GM20000 (cell line): Measurements from ENCODE around the gene STEAP3.

ENCODE experiments used
- DNase-seq: peaks from one replicate; pipeline ENCODE4 v3.0.0; 2012; ENCODE audit warnings: low spot score
- TF ChIP-seq, protein P1 (sequence below): IDR thresholded peaks from 2 replicates; pipeline ENCODE4 v1.5.1; 2012; ENCODE audit warnings: mild to moderate bottlenecking, control low read depth; ENCODE audit errors: extremely low read depth, missing control alignments

STEAP3 gene, protein sequence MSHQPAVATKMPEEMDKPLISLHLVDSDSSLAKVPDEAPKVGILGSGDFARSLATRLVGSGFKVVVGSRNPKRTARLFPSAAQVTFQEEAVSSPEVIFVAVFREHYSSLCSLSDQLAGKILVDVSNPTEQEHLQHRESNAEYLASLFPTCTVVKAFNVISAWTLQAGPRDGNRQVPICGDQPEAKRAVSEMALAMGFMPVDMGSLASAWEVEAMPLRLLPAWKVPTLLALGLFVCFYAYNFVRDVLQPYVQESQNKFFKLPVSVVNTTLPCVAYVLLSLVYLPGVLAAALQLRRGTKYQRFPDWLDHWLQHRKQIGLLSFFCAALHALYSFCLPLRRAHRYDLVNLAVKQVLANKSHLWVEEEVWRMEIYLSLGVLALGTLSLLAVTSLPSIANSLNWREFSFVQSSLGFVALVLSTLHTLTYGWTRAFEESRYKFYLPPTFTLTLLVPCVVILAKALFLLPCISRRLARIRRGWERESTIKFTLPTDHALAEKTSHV

DNA sequence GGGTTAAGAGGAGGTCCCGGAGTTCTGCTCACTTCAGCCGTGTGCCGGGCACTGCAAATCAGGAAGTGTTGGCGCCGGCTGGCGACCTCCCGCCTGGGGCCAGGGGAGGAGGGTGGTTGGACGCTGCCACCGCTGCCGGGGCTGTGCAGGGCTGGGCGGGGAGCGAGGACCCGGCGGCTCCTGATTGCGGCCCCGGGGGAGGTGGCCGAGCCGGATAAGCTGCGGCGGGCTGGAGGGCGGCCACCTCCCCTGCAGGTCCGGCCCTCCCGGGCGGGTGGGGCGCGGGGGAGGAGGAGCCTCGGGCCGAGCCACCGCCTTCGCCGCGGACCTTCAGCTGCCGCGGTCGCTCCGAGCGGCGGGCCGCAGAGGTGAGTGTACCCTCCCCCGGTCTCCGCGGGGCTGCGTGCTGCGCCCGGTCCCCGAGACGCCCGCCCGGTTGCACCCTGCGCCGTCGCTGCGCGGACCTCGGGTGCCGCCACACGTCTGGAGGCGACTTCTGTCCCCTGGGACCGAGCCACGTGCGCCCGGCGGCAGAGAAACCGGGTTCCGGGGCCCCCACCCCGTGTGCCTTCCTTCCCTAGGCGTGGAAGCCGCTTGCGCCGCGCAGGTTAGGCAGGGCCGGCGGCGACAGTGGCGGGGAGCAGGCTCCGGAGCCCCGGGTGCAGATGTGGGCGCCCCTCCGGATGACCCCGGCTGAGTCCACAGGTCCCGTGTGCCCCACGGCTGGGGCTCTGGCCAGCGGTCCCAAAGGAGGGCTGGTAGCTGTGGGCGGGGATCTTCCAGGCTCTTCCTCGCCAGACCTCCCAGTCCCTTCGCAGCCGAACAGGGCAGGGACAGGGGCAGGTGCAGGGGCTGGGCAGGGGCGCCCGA is at the start of gene STEAP3:
TSS of gene STEAP3 (plus strand) at position 314 of the 870 bp plus-strand sequence. CDS start 7,179 bp downstream, outside the sequence.
- DNase-seq = peak; percentile 94
- TF ChIP-seq, protein P1, sequence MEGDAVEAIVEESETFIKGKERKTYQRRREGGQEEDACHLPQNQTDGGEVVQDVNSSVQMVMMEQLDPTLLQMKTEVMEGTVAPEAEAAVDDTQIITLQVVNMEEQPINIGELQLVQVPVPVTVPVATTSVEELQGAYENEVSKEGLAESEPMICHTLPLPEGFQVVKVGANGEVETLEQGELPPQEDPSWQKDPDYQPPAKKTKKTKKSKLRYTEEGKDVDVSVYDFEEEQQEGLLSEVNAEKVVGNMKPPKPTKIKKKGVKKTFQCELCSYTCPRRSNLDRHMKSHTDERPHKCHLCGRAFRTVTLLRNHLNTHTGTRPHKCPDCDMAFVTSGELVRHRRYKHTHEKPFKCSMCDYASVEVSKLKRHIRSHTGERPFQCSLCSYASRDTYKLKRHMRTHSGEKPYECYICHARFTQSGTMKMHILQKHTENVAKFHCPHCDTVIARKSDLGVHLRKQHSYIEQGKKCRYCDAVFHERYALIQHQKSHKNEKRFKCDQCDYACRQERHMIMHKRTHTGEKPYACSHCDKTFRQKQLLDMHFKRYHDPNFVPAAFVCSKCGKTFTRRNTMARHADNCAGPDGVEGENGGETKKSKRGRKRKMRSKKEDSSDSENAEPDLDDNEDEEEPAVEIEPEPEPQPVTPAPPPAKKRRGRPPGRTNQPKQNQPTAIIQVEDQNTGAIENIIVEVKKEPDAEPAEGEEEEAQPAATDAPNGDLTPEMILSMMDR = no peak

DNA sequence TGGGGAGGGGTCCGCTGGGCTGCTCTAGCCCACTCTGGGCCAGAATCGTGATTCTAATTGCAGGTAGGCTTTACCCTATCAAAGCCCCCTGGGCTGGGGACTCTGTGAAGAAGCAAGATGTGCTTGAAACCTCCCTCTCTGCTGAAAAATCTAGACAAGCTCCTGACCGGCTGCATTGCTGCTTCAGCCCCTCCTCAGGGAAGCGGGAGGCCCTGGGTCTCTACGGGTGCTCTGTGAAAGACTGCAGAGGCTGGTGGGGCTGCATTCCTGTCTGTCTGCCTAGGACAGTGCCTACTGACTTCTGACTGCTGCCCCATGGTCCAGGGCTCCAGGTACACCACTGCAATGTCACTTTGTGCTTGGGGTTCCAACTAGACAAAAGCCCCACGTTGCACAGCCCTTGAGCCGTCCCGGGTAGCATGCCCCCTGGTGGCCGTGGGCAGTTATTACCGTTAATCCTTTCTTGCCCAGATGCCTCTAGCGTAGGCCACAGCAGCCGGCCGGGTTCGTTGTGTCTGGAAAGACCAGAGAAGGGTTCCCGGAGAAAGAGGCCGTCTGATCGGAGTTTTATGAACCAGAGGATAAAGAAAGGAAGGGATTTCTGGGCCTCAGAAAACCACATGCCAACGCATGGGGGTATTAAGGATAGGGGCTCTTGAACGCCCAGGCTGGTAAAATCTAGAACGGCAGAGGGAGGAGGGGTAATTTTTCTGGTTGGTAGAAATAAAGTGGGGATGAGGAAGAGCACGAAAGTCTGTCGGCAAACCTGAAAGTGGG is 49.2 kb upstream of the STEAP3 start:
- TF ChIP-seq, protein P1 = peak; percentile 86

DNA sequence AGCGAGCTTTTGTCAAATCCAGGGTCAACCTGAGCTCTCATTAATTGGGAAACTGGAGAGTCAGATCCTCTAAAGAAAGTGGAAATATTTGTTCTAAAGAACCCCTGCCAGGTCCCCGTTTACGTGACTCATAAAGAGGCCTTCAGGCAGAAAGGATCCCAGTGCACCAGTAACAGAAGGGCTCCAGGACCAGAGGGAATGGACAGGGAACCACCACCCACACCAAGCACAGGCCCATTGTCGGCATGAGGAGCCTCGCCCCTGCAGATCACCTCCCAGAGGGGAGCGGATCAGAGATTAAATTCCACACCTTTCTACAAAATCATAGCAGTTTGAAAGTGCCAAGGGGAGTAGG is 48.7 kb upstream of the STEAP3 start:
- TF ChIP-seq, protein P1 = no peak
- no peak for DNase-seq

More for the DNA sequence above, 49.2 kb upstream of the STEAP3 start:
- DNase-seq = peak; percentile 69

DNA sequence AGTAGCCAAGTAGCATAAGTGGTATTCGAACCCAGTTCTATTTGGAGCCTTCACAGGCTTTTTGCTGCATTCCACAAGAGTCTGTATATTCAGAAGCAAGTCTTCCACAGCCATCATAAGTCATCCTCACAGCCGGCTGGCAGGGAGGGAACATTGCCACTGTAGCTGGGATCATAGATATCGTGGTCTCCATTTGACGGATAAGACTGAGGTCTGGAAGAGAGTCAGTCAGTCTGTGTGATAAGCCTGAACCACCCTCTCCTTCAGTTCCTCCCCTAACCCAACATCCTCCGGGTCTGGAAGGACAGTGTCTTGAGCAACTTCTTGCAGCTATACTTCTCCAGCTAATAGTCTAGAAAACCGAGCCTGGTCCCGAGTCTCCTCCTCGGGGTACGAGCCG is 48.1 kb upstream of the STEAP3 start:
- TF ChIP-seq, protein P1 = no peak
- no peak for DNase-seq

DNA sequence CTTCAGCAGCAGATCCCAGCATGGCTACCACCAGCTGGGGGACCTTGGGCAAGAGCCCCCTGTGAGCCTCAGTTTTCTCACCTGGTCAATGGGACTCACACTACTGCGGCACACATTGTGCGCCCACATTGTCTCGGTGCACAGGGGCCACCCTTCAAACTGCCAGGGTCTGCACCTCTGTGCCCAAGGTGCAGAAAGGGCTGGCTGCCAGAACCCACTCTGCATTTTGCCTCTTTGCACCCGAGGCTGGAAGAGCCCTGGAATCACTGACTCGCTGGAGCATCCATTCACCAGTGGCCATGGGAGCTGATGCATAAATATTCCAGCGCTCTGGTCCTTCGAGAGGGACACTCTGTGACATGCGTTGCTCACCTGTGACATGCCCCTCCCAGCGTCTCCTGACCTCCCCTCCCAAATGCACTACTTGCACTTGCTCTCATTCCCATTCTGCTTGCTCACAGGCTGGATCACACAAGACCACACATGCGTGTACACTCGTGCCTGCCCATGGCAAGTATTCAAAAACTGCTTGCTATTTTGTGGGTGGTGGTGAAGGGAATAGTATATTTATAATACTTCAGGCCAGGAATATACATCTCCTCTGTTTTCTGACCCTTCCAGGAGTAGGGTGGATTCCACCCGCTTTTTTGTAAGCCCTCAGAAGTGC is 46.3 kb upstream of the STEAP3 start:
- DNase-seq = no peak
- TF ChIP-seq, protein P1 = no peak

DNA sequence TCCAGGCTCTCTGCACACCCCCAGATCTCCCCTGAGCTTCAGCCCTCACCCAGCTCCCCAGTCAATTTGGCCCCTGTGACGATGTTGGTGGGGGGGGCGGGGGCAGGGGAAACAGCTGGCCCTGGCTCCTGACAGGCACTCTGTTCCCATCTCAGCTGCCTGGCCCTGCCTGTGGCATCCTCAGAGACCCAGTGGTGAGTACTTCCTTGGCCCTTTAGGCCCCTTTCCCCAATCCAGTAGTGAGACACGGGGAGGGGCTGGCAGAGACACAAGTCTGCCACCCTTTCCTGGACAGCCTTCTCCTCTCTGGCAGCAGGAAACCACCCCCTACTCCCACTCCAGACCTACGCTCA is 45.8 kb upstream of the STEAP3 start:
- DNase-seq = no peak
- TF ChIP-seq, protein P1 = no peak
